ENCODE results near the gene ZNF195. TPM values are rescaled to one million over a fixed set of nuclear protein-coding genes. Genes with fewer than 3 reads are reported as not detected.
A peak's percentile ranks its signal among the peaks of the same experiment; 100 is the strongest.
"Not testable (repeated sequence)": the region's sequence is repeated elsewhere in the genome, so short reads cannot be mapped to it uniquely, and the experiment has no call there.

ZNF195 gene
- total and polyA plus RNA-seq, 4 donors: 6.0 to 18.4 (median 11.4) TPM

DNA sequence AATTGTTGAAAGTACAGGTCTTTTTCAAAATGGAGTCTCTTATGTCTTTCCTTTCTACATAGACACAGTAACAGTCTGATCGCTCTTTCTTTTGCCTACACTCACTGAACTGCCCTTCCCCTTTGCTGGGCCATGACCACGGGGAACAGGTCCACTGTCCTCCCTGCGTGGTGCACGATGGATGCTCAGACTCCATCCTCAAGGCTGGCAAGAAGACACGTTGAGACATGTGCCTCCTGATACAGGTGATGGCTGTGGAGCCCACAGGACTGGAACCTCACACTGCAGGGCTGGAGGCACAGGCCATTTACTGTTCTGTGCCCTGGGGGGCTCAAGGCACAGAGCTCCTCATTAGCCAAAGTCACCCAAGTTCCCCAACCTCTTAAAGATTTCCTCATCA is 16.5 kb upstream of the ZNF195 start:
- DNase-seq; H3K36me3 ChIP-seq (ENCODE audit: control insufficient read depth in 1 of 2, insufficient read depth in 2 of 2, low read length in 1 of 2); H3K27ac ChIP-seq (ENCODE audit: low read depth in 1 of 2, low read length in 2 of 2); ATAC-seq (ENCODE audit: low FRiP score); H3K4me1 ChIP-seq (ENCODE audit: control insufficient read depth in 1 of 2, insufficient read depth in 2 of 2, low read length in 2 of 2); intact Hi-C loops (cut with DNase I); H3K27me3 ChIP-seq (ENCODE audit: control insufficient read depth in 1 of 2, insufficient read depth in 2 of 2, low read length in 1 of 2); H3K9me3 ChIP-seq (ENCODE audit: control insufficient read depth, low read length); H3K4me3 ChIP-seq (ENCODE audit: low read length in 2 of 2): not testable (repeated sequence)
- WGBS, 2 donors: 85 to 88% methylated on average over 5 of the region's 5 CpGs

DNA sequence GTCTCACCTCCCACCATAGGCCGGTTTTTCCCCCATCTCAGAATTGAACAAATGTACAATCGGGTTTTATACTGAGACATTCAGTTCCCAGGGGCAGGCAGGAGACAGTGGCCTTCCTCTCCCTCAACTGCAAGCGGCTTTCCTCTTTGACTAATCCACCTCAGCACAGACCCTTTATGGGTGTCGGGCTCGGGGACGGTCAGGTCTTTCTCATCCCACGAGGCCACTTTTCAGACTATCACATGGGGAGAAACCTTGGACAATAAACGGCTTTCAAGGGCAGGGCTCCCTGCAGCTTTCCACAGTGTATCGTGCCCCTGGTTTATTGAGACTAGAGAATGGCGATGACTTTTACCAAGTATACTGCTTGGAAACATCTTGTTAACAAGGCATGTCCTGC is 16.0 kb upstream of the ZNF195 start:
- DNase-seq; H3K4me1 ChIP-seq (ENCODE audit: control insufficient read depth in 1 of 2, insufficient read depth in 2 of 2, low read length in 2 of 2); ATAC-seq (ENCODE audit: low FRiP score); H3K27me3 ChIP-seq (ENCODE audit: control insufficient read depth in 1 of 2, insufficient read depth in 2 of 2, low read length in 1 of 2); intact Hi-C loops (cut with DNase I); H3K36me3 ChIP-seq (ENCODE audit: control insufficient read depth in 1 of 2, insufficient read depth in 2 of 2, low read length in 1 of 2); H3K9me3 ChIP-seq (ENCODE audit: control insufficient read depth, low read length); H3K27ac ChIP-seq (ENCODE audit: low read depth in 1 of 2, low read length in 2 of 2); H3K4me3 ChIP-seq (ENCODE audit: low read length in 2 of 2): not testable (repeated sequence)
- WGBS, 2 donors: 78 to 82% methylated on average over 10 of the region's 10 CpGs

DNA sequence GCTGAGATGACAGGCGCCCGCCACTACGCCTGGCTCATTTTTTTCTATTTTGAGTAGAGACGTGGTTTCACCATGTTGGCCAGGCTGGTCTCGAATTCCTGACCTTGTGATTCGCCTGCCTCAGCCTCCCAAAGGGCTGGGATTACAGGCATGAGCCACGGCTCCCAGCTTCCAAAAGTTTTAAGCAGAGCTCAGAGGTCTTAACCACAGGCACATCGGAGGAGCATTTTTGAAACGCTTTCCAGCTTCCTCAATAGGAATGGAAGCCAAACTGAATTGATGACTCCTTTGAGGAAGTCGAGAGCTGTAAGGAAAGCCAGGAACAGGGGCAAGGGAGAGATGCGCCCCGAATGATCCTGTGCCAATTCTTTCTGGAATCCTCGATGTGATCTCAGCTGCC is 14.5 kb upstream of the ZNF195 start:
- 65 to 81% methylated on average over 10 to 13 of the region's 13 CpGs for WGBS, 2 donors
- H3K36me3 ChIP-seq (ENCODE audit: control insufficient read depth in 1 of 2, insufficient read depth in 2 of 2, low read length in 1 of 2); H3K4me3 ChIP-seq (ENCODE audit: low read length in 2 of 2); intact Hi-C loops (cut with DNase I); H3K27ac ChIP-seq (ENCODE audit: low read depth in 1 of 2, low read length in 2 of 2); ATAC-seq (ENCODE audit: low FRiP score); H3K27me3 ChIP-seq (ENCODE audit: control insufficient read depth in 1 of 2, insufficient read depth in 2 of 2, low read length in 1 of 2); H3K9me3 ChIP-seq (ENCODE audit: control insufficient read depth, low read length); H3K4me1 ChIP-seq (ENCODE audit: control insufficient read depth in 1 of 2, insufficient read depth in 2 of 2, low read length in 2 of 2); DNase-seq: not testable (repeated sequence)

DNA sequence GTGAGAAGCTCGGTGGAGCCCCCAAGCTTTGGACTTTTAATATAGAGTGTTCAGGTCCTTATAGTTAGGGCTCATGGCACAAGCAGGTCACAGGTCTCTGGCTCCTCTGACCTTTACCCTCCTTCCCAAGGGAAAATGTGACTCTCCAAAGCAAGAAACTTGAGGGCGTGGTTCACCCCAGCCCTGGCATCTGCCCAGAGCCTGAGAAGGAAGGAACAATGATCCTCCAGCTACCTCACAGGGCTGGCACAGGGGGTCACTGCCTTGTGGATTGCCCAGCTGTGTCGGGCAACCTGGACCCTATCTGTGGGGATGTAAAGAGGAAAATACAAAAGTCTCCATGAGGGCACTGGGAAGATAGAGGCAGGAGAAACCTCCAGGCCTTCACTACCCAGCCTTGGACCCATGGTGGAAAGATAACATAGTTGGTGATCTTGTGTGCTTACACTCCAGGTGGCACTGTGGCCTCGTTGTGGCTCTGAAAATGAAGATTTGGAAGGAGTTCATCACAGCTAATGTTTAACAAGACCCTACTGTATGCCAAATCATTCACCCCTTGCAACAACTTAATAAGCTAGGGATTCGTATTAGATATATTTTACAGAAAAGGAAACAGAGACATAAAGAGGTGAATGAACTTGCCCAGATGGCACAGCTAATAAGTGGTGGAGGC is 3.8 kb upstream of the ZNF195 start:
- intact Hi-C loops (cut with DNase I): no loop called here
- H3K4me3 ChIP-seq (ENCODE audit: low read length in 2 of 2): no peak overlapping the region
- no peaks in the 10 kb centered on the region for H3K36me3 ChIP-seq (ENCODE audit: control insufficient read depth in 1 of 2, insufficient read depth in 2 of 2, low read length in 1 of 2)
- ATAC-seq (ENCODE audit: low FRiP score): no peak
- DNase-seq: no peak
- WGBS, 2 donors: 85 to 87% methylated on average over 5 of the region's 5 CpGs
- no peaks in the 10 kb centered on the region for H3K27me3 ChIP-seq (ENCODE audit: control insufficient read depth in 1 of 2, insufficient read depth in 2 of 2, low read length in 1 of 2)
- no peaks in the 10 kb centered on the region for H3K9me3 ChIP-seq (ENCODE audit: control insufficient read depth, low read length)
- no peaks in the 10 kb centered on the region for H3K4me1 ChIP-seq (ENCODE audit: control insufficient read depth in 1 of 2, insufficient read depth in 2 of 2, low read length in 2 of 2)
- H3K27ac ChIP-seq (ENCODE audit: low read depth in 1 of 2, low read length in 2 of 2): no peak overlapping the region

DNA sequence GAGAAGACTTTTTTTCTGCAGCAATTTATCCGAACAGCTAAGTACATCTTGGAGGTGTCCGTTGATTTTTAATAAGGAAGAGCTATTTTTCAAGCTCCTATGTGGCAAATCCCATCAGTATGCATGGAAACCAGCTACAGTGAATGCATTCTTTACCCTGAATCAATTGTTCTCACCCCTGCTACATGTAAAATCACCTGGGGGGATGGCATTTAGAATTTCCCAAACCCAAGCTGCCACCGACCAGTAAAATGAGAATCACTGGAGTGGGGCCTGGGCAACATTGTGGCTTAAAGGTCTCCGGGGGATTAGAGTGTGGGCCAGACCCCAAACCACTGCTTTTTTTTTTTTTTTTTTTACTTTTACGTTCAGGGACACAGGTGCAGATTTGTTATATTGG is 2.8 kb upstream of the ZNF195 start:
- Histone ChIP-seq H3K27me3 (ENCODE audit: control insufficient read depth in 1 of 2, insufficient read depth in 2 of 2, low read length in 1 of 2) (no peaks in the 10 kb centered on the region), H3K27ac (ENCODE audit: low read depth in 1 of 2, low read length in 2 of 2) (no peak overlapping the region), H3K4me3 (ENCODE audit: low read length in 2 of 2) (no peak overlapping the region), H3K36me3 (ENCODE audit: control insufficient read depth in 1 of 2, insufficient read depth in 2 of 2, low read length in 1 of 2) (no peaks in the 10 kb centered on the region), H3K4me1 (ENCODE audit: control insufficient read depth in 1 of 2, insufficient read depth in 2 of 2, low read length in 2 of 2) (peaks cover 0 to 4% of the 10 kb centered on the region in 2 donors), H3K9me3 (ENCODE audit: control insufficient read depth, low read length) (no peaks in the 10 kb centered on the region)
- 71 to 72% methylated on average over 5 of the region's 5 CpGs for WGBS, 2 donors
- intact Hi-C loops (cut with DNase I): no loop called here
- DNase-seq (no peak), ATAC-seq (ENCODE audit: low FRiP score) (no peak)

DNA sequence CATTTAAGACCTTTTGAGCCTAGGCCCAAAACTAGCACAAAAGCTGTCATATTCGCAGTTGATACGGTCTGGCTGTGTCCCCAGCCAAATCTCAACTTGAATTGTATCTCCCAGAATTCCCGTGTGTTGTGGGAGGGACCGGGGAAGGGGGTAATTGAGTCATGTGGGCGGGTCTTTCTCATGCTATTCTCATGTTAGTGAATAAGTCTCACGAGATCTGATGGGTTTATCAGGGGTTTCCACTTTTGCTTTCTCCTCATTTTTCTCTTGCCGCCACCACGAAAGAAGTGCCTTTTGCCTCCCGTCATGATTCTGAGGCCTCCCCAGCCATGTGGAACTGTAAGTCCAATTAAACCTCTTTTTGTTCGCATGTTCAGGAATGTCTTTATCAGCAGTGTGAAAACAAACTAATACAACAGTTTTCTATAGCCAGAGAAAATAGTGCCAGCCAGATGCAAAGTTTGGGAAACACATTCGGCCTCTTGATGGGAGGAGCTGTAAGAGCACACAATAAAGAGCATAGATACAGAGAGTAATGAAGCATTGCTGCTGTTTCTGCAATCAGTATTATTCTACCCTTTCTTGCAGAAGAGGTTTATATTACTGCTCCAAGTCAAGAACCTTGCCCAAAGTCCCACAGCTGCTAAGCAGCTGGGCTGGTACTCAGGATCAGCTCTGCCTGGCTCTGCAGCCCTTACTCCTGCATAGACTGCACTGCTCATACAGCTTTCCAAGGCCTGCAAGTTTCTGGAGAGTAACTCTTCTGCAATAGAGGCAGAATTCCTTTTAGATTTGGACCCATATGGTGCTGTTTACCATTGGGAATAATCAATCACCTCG is 2.0 kb upstream of the ZNF195 start:
- H3K27me3 ChIP-seq (ENCODE audit: control insufficient read depth in 1 of 2, insufficient read depth in 2 of 2, low read length in 1 of 2): no peaks in the 10 kb centered on the region
- ATAC-seq (ENCODE audit: low FRiP score) (no peak), DNase-seq (peak in 1 of 2 donors; percentile 55)
- no peaks in the 10 kb centered on the region for H3K36me3 ChIP-seq (ENCODE audit: control insufficient read depth in 1 of 2, insufficient read depth in 2 of 2, low read length in 1 of 2)
- no peak overlapping the region for H3K27ac ChIP-seq (ENCODE audit: low read depth in 1 of 2, low read length in 2 of 2)
- WGBS, 2 donors: 33 to 48% methylated on average over 12 of the region's 12 CpGs
- H3K4me1 ChIP-seq (ENCODE audit: control insufficient read depth in 1 of 2, insufficient read depth in 2 of 2, low read length in 2 of 2): peaks cover 0 to 4% of the 10 kb centered on the region in 2 donors
- H3K4me3 ChIP-seq (ENCODE audit: low read length in 2 of 2): peak overlapping the region; percentile 2 to 14
- H3K9me3 ChIP-seq (ENCODE audit: control insufficient read depth, low read length): no peaks in the 10 kb centered on the region
- intact Hi-C loops (cut with DNase I): no loop called here

DNA sequence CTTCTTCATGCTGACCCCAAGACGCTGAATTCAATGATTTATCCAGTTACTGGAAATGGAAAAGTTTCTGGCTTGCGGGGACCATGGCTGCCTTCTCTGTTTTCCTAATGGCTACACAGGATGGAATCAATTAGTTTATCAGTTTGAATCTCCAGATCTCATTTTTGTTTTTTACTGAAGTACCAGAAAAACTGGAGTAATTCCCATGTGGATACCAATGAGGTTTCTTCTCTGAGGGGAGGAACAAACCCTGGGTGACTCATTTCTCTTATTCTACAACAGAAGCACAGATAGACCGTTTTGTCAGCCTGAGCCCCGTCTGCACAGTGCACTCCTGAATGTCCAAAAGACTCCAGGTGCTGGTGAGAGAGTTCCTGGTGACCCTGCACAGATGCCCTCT is 3.4 kb downstream of the ZNF195 start:
- H3K27me3 ChIP-seq (ENCODE audit: control insufficient read depth in 1 of 2, insufficient read depth in 2 of 2, low read length in 1 of 2): no peaks in the 10 kb centered on the region
- intact Hi-C loops (cut with DNase I): loop anchor here in 1 of 2 donors (5.0 kb wide), 1 partner anchor 47 kb away; no protein-coding TSS in a partner anchor
- H3K4me3 ChIP-seq (ENCODE audit: low read length in 2 of 2): no peak overlapping the region
- peaks cover 0 to 4% of the 10 kb centered on the region in 2 donors for H3K4me1 ChIP-seq (ENCODE audit: control insufficient read depth in 1 of 2, insufficient read depth in 2 of 2, low read length in 2 of 2)
- H3K27ac ChIP-seq (ENCODE audit: low read depth in 1 of 2, low read length in 2 of 2): no peak overlapping the region
- 75 to 77% methylated on average over 4 of the region's 4 CpGs for WGBS, 2 donors
- H3K36me3 ChIP-seq (ENCODE audit: control insufficient read depth in 1 of 2, insufficient read depth in 2 of 2, low read length in 1 of 2): peaks cover 6 to 7% of the 10 kb centered on the region in 2 donors
- ATAC-seq (ENCODE audit: low FRiP score) (no peak), DNase-seq (no peak)
- H3K9me3 ChIP-seq (ENCODE audit: control insufficient read depth, low read length): no peaks in the 10 kb centered on the region

DNA sequence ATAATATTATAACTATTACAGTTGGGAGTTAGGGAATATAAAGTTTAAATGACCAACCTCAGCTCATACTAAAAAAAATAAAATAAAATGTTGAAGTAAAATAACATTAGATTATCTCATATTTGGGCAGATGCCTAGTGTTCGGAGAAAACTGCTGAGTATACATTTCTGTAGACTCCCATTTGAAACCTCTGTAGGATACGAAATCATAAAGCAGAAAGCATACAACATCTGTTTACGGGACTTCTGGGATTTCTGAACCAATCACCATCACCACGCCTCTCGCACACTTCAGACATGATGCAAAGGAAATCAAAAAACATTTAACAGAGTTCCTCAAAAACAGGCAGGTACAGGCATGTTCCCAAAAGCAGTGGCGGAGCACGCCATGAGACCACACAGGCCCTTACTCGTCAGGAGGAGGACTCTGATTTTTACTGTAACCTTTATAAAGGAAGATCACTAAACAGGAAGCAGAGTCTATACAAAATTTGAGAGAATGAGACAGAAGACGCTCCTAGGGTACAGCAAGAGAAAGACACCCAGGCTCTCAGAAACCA is 8.6 kb downstream of the ZNF195 start:
- Histone ChIP-seq H3K36me3 (ENCODE audit: control insufficient read depth in 1 of 2, insufficient read depth in 2 of 2, low read length in 1 of 2) (peaks cover 13 to 14% of the 10 kb centered on the region in 2 donors), H3K4me1 (ENCODE audit: control insufficient read depth in 1 of 2, insufficient read depth in 2 of 2, low read length in 2 of 2) (no peaks in the 10 kb centered on the region), H3K9me3 (ENCODE audit: control insufficient read depth, low read length) (no peaks in the 10 kb centered on the region), H3K27me3 (ENCODE audit: control insufficient read depth in 1 of 2, insufficient read depth in 2 of 2, low read length in 1 of 2) (no peaks in the 10 kb centered on the region), H3K27ac (ENCODE audit: low read depth in 1 of 2, low read length in 2 of 2) (no peak overlapping the region), H3K4me3 (ENCODE audit: low read length in 2 of 2) (no peak overlapping the region)
- ATAC-seq (ENCODE audit: low FRiP score): no peak
- no peak for DNase-seq
- WGBS, 2 donors: 75 to 85% methylated on average over 9 of the region's 9 CpGs
- intact Hi-C loops (cut with DNase I): no loop called here

Data from aorta (tissue), 5 donors.